Neural cell (in vitro differentiated cells): ENCODE data around the gene PLD2.

ENCODE experiments used
- SMC3 ChIP-seq: fragments of 450-650 bp; conservative IDR thresholded peaks from 2 replicates; pipeline ENCODE4 v1.6.1; 2014; ENCODE audit warnings: antibody characterized with exemption, mild to moderate bottlenecking, moderate library complexity; ENCODE audit not compliant: poor library complexity
- TF ChIP-seq, protein P1 (sequence below): fragments of 450-650 bp; IDR thresholded peaks from 2 replicates; pipeline ENCODE4 v1.5.1; 2014; ENCODE audit warnings: antibody characterized with exemption, mild to moderate bottlenecking, moderate library complexity; ENCODE audit not compliant: poor library complexity, severe bottlenecking

DNA sequence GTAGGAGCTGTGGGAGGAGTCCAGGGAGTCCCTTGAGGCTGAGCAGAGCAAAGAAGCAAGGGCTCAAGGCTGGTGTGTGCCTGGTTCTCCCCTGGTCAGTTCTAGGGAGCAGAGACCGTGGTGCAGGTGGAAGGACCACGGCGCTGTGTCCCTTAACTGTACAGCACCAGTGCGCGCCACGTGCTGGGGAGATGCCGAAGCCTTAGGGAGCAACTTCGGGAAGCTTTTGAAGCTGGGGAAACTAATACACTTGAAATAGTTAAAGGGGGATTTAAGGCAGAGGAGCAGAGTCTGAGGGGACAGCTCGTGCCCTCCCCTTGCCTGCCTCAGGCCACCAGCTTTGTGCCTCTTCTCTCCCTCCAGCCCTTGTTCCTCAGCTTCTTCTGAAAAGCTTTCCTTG lies 53.7 kb downstream of the PLD2 start:
- TF ChIP-seq, protein P1, sequence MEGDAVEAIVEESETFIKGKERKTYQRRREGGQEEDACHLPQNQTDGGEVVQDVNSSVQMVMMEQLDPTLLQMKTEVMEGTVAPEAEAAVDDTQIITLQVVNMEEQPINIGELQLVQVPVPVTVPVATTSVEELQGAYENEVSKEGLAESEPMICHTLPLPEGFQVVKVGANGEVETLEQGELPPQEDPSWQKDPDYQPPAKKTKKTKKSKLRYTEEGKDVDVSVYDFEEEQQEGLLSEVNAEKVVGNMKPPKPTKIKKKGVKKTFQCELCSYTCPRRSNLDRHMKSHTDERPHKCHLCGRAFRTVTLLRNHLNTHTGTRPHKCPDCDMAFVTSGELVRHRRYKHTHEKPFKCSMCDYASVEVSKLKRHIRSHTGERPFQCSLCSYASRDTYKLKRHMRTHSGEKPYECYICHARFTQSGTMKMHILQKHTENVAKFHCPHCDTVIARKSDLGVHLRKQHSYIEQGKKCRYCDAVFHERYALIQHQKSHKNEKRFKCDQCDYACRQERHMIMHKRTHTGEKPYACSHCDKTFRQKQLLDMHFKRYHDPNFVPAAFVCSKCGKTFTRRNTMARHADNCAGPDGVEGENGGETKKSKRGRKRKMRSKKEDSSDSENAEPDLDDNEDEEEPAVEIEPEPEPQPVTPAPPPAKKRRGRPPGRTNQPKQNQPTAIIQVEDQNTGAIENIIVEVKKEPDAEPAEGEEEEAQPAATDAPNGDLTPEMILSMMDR: no peak
- TF ChIP-seq SMC3: no peak
